RPMI8226 (cell line): ENCODE results near the gene ERC1.
"Not testable (repeated sequence)": the region's sequence is repeated elsewhere in the genome, so short reads cannot be mapped to it uniquely, and the experiment has no call there.

Source experiments
- DNase-seq: peaks from one replicate; pipeline ENCODE4 v3.0.0-alpha.2; 2015

ERC1 gene

DNA sequence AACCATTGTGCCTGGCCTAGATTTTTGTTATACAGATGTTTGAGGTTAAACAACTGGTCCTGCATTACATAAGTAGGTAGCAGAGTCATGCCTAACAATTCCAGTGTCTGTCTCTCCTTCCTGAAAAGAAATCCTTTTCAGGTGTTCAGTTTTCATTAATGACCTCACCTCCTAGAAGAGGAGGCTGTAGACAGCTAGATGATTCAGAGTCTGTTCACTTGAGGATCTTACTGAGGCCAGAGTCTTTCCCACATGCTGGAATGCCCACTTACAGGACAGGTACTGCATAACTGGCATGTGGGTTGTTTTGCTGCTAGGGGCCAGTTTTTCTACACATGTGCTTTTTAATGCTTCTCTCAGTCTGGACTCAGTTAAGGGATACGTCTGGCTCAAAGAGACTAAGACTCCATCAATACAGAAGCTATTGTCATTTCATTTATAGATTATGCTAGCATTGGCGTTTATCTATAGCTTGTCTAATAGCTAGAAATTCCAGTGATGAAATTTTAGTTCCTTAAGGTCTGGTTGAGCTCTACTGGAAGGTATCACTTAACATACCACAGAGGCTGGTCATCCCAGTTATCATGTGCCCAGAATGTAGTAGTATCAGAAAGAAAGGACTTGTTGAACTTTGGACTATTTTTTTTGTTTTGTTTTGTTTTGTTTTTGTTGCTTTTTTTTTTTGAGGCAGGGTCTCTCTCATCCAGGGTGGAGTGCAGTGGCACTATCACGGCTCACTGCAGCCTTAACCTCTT is 206.4 kb downstream of the ERC1 start:
- DNase-seq = no peak

GRCh38 chr12:1198854-1199253 is 207.8 kb downstream of the ERC1 start:
- not testable (repeated sequence) for DNase-seq

- no peak for DNase-seq
Measured at GRCh38 chr12:1199700-1200099, 208.7 kb downstream of the ERC1 start.

GRCh38 chr12:1201030-1201429 is 210.0 kb downstream of the ERC1 start:
- DNase-seq = no peak

DNA sequence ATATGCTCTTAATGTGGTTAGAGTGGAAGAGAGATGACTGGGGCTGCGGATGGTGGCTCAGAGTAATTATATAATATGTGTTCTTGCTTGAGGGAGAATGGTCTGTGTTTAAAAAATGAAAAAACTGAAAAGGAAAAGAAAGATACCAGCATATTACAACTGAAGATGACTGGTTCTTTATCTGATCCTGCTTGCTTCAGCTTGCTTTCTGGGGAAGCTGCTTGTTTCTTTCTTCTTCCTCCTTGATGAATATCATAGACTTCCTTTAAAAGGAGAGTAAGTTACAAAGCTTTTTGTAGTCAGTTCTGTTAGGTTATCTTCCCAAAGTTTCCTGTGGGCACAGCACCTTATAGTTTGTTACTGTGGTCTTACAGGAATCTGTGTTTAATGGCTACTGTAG is 210.9 kb downstream of the ERC1 start:
- DNase-seq = no peak

DNA sequence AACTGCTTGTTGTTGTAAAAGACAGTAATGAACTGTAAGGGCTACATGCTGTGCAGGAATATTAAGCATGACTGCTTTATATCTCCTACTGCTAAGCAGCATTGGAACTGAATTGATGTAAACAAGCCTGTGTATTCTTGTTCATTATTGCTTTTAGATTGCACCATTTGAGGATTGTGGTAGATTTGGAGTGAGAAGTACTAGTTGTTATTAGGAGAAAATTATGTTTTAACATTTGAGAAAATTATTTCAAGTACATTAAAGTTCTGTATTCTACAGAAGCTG is 212.7 kb downstream of the ERC1 start:
- DNase-seq = no peak

GRCh38 chr12:1204581-1205121 is 213.6 kb downstream of the ERC1 start:
- no peak for DNase-seq

DNA sequence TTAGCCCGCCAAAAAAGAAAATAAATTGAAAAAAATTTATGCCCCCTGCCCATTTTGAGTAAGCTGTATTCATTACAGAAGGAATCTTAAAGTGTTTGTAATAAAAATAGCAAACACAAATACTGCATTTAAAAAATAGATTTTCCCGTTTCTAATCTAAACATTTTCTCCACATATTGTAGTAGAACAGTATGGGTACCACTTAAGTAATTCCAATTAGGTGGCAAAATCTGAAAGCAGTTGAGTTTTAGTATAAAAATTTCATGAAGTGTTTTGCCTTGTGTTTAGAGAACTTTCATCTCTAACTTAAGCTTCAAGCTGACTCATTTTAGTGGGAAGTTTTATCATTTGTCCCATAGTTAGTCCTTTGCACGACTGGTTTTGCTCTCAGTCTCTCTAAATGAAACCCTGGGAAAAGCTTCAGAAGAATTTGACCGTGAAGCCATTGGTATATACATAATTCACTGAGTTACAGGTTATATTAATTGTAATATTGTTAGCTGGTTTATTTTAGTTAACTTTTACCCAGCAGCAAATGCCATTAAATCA is 214.6 kb downstream of the ERC1 start:
- DNase-seq = no peak

DNA sequence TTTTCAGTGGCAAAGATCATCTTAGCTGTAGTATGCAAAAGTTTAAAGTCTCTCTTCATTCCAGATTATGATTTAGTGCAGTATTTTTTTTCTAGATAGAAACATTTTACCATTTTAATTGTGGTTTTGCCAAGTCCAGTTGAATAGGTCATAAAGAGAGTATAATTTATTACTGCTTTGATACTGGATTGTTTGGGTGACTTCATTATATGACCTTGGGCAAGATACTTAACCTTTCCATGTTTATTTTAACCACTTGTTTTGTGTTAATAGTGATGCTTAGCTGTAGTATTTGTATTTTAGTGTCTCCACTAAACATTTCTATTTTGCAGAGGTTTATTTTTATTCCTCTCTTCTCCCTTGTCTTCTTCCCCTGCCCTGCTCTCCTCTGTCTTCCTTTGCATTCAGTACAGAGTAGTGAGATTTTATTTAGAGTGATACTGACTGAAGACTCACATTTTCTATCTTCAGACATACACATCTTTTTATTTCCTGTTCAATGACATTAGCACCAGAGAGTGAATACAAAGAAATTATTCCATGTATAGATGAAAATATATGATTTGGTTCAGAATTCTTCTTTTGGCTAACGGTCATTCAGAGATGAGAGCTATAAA is 215.2 kb downstream of the ERC1 start:
- DNase-seq = no peak

- no peak for DNase-seq
Measured at GRCh38 chr12:1207276-1207675, 216.3 kb downstream of the ERC1 start.

GRCh38 chr12:1208719-1209118 is 217.7 kb downstream of the ERC1 start:
- DNase-seq = not testable (repeated sequence)

DNA sequence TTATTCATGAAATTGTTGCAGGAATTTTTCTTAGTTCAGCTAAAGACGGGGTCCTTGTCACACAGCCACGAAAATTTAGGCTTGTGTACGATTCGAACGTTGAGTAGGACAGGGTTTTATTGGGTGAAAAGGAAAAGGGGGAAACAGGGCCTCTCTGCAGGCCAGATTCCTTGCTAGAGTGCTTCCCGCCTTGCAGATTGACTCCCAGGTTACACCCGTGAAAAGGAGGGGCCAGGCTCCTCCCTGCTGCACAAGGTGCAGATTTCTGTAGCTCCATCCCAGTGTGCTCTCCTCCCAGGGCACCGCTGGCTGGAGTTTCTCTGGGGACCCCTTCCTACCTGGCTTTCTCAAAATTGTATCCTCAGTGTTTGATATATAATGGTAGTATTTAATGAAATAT is 221.5 kb downstream of the ERC1 start:
- DNase-seq = no peak

GRCh38 chr12:1213205-1213604 is 222.2 kb downstream of the ERC1 start:
- DNase-seq = no peak

DNA sequence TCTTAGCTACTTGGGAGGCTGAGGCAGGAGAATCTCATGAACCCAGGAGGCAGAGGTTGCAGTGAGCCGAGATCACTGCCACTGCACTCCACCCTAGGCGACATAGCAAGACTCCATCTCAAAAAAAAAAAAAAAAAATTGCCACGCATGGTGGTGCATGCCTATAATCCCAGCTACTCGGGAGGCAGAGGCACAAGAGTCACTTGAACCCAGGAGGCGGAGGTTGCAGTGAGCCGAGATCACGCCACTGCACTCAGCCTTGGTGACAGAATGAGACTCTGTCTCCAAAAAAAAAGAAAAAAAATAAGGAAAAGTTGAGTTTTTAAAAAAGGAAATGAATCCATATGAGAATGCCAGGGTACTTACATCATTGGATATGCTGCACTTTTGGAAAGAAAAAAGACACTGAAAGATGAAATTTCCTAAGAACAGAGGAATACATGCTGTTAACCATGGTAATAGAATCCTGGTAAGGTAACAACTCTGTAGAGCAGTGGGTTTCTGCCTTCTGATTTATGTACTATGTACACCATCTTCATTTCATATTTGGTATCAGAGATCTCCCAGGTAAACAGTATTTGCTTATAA is 222.7 kb downstream of the ERC1 start:
- no peak for DNase-seq

DNA sequence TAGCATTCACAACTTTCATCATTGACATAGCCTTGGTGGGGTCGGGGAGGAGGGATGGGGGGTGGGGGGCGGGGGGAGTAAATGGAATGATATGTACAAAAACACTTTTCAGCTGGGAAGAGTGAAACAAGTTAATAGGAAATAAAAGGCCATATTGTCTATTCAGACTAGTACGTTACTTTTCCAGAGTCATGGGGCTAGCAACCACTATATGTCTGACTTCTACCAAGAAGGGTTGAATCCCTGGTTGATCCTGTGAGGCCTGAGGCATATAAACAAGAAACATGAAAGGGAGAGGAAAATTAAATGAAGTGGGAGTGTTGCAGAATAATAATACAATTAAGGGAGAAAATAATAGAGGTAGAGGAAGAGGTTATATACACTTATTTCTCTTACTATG is 225.5 kb downstream of the ERC1 start:
- no peak for DNase-seq

DNA sequence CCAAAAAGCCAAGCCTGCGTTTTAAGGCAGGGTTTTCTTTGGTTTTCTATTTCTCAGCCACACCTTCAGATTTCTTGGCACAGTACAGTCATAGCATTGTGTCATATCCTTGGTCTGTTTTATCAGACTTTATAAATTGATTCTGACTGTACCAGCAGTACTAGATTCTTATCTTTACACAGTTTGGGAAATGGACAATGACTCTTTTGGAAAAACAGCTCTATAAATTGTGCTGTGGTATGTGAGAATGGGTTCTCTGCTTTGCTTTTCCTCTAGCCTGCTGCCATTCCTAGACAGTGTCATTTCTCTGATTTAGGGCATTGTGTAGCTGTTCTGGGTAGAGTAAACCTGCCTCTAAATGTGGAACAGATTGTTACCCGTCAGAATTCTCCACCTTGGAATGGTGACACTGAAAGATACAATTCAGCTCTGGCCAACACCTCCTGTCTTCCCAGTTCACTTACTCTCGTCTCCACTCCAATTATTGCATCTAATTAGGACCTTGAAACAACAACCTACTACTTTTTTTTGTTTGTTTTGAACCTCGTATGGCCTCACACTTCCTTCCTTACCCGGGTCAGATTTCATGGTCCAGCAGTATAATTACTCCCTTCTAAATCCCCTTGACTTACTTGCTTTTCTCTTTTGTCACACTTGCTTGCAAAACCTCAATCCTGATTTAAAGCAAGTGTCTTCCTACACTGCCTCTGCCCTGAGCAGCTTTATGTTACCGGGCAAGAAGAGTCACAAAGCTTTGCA is 226.3 kb downstream of the ERC1 start:
- no peak for DNase-seq

GRCh38 chr12:1218369-1218768 is 227.3 kb downstream of the ERC1 start:
- DNase-seq = no peak

DNA sequence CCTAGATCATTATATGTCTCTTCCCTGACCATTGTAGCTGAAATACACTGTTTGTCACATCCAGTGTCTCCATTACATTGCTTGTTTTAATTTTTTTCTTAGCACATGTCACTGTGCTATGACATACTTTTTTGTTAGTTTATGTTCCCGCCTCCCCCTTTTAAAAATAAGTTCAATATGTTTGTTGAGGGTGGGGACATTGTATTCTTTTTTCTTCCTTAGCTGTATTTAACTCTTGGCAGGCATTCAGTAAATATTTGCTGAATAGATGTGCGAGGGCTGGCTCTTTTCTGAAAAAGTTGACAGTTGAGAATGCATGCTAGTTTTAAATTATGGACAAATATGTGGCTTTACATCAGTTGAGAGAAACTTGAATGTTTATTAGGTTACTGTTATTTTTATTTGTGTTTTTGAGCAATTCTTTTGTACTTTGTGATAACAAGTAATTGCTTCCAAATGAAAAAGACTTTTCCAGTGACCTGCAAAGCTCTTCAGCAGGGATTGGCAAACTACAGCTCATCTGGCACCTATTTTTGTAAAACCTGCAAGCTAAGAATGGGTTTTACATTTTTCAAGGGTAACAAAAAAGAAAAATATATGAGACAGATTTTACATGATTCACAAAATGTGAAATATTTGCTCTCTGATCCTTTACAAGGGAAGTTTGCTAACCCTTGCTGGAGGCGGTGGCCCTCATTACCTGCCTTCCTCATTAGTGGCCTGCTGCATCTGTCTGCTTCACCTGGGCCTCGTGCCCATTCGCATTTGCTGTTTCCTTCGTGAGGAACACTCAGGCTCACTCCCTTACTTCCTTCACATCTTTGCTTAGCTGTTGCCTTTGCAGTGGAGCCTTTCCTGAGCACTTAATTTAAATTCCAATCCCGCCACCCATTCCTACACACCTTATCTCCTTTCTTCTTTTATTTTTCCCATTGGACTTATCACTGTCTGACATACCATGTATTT is 229.4 kb downstream of the ERC1 start:
- DNase-seq = no peak

- DNase-seq = no peak
Measured at GRCh38 chr12:1222858-1223639, 232.0 kb downstream of the ERC1 start.

- no peak for DNase-seq
Measured at GRCh38 chr12:1226951-1227350, 235.9 kb downstream of the ERC1 start.

DNA sequence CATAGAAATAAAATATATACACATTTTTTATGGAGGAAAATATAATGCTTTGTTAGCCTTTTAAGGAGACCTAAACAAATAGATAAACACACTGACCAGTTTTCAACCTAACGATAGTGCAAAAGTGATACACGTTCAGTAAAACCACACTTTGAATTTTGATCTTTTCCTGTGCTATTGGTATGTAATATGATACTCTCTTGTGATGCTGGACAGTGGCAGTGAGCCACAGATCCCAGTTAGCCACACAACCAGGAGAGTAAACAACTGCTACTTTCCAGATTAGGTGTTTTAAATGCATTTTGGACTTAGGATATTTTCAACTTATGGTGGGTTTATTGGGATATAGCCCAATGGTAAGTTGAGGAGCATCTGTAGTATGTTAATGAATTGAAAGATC is 243.1 kb downstream of the ERC1 start:
- DNase-seq = no peak
